ENCODE results near the gene OGDHL.

Gene OGDHL

DNA sequence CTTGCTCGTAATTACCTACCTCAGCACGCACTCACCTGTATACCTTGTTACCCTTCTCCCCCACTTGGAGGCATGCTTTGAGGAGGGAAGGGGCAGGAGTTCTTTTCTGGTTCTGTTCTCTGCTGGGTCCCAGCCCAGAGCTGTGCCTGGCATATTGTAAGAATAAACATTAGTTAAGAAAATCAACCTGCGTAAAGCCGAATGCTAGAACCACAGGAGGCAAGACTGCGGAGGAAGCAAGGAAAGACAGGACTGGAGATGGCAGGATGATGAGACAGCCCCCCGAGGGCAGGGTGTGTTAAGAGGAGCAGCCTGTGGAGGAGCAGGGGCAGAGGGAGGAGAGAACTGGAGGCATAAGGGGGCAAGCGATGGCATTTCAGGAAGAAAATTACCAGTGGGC is 73.2 kb downstream of the OGDHL start:
- no peak for DNase-seq (ENCODE audit: low spot score)

DNA sequence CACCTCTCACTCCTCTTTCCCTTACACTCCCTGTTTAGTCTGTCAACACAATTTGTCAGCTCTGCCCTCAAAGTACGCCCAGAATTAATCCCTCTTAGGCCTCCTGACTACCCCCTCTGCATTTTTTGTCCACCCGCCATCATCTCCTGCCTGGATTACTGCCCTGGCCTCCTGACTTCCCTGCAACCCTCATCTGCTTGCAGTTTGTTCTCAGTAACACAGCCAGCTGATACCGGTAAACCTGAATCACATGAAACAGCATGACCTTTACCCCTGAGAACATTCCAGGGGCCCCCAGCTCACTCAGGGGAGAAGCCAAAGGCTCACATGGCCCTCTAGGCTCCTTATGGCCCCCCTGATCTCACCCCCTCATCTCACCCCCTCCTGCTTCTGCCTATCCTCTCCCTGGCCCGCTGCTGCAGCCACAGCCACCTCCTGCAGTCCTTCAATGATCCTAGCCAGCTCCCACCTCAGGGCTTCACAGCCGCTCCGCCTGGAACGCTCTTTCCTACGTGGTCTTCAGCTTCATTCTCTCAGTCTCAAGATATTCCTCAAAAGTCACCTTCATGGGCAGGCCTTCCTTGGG is 73.8 kb downstream of the OGDHL start:
- DNase-seq (ENCODE audit: low spot score), result no peak

DNA sequence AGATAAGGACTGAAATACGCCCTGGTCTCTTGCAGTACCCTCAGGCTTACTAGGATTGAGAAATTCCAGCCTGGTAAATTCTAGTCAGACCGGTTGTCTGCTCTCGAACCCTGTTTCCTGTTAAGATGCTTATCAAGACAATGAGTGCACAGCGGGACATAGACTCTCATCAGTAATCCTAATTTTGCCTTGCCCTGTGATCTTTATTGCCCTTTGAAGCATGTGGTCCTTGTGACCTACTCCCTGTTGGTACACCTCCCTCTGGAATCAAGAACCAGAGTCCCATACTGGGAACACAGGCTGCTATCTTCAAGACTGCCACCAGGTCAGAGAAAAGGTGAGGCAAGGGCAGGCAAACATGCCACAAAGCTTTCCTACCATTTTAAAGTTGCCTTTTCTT is 75.5 kb downstream of the OGDHL start:
- no peak for DNase-seq (ENCODE audit: low spot score)
